Liver (tissue), 3 donors: ENCODE results near the gene TTC21A.

Experiments
- RAD21 ChIP-seq, 2 donors: IDR thresholded peaks; 2 replicates each; pipeline ENCODE4 v1.6.1; 2016; ENCODE audit warnings: antibody characterized with exemption in 2 of 2, mild to moderate bottlenecking in 2 of 2
- YY1 ChIP-seq: IDR thresholded peaks from 2 replicates; pipeline ENCODE4 v1.6.1; 2016; ENCODE audit warnings: antibody characterized with exemption, mild to moderate bottlenecking
- TF ChIP-seq, protein P1 (sequence below): fragments of 150-350 bp; IDR thresholded peaks from 2 replicates; pipeline ENCODE4 v1.5.1; 2017; ENCODE audit warnings: improper control_type of control experiment, low read depth, low read length; ENCODE audit not compliant: missing input control
- donor health status: healthy.
- donor health status: healthy.

DNA sequence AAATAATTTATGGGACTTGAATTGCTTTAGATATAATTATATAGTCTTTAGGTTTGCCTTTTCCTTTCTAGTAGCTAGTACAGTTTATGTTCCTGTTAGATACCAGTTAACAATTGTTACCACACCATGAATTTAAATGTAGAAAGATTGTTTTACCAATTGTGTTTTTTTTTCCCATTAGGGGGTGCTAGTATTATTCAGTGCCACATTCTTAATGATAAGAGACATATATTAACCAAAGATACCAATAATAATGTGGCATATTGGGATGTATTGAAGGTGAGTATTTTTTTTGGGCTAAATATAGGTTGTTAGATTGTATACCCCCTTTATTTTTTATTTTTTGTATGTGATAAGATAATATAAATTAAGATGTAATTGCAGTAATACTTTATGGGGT lies 27.9 kb upstream of the TTC21A start:
- no peak for TF ChIP-seq RAD21 (IDR thresholded peaks at IDR 0.05)
- TF ChIP-seq, protein P1, sequence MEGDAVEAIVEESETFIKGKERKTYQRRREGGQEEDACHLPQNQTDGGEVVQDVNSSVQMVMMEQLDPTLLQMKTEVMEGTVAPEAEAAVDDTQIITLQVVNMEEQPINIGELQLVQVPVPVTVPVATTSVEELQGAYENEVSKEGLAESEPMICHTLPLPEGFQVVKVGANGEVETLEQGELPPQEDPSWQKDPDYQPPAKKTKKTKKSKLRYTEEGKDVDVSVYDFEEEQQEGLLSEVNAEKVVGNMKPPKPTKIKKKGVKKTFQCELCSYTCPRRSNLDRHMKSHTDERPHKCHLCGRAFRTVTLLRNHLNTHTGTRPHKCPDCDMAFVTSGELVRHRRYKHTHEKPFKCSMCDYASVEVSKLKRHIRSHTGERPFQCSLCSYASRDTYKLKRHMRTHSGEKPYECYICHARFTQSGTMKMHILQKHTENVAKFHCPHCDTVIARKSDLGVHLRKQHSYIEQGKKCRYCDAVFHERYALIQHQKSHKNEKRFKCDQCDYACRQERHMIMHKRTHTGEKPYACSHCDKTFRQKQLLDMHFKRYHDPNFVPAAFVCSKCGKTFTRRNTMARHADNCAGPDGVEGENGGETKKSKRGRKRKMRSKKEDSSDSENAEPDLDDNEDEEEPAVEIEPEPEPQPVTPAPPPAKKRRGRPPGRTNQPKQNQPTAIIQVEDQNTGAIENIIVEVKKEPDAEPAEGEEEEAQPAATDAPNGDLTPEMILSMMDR: no peak
- TF ChIP-seq YY1: no peak
